HG03135 (cell line): ENCODE data around the gene PCYT1B.

Experiments used
- ATAC-seq: cut with Tn5 transposase; IDR thresholded peaks from one replicate; pipeline ENCODE4 v1.9.1; 2021; ENCODE audit warnings: mild to moderate bottlenecking, moderate library complexity; ENCODE audit not compliant: unreplicated experiment

Gene PCYT1B

GRCh38 chrX:24536551-24536950 lies 110.6 kb downstream of the PCYT1B start:
- no peak for ATAC-seq

GRCh38 chrX:24528605-24529004 lies 118.5 kb downstream of the PCYT1B start:
- ATAC-seq, result no peak

DNA sequence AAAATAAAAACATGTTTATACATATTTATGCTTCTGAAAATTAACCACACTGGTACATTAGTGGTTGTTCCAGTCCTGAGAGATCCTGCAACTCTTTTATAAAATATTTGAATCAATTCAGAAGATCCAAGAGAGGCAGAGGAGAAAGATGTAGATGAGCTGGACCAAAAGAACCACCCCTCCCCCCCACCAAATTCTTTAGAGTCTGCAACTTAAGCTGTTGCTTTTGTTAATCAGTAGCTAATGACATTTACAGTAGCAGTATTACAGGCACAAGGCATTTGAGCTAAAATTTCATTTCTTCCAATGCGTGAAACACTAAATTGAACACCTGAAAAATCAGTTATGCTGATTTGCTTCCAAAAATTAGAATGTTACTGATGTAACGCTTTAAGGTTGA lies 120.5 kb downstream of the PCYT1B start:
- no peak for ATAC-seq

- ATAC-seq, result no peak
Observed at GRCh38 chrX:24525455-24525854, 121.7 kb downstream of the PCYT1B start.

GRCh38 chrX:24520472-24520871 lies 126.7 kb downstream of the PCYT1B start:
- no peak for ATAC-seq

GRCh38 chrX:24515447-24515846 lies 131.7 kb downstream of the PCYT1B start:
- ATAC-seq, result no peak

DNA sequence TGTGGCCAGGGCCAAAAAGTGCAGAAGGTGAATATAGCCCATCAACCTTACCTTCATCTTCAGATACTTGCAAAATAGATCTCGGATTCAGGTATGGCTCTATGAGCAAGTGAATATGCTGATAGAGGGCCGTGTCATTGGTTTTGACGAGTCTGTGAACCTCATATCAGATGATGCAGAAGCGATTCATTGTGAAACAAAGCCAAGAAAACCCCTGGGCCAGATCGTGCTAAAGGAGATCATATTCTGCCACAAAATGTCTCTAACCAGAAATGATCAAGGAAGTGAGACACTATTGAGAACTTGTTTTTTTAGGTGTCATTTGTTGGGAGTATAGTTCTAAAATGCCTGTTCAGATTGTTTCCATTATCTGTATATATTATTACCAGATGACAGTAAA lies 133.7 kb downstream of the PCYT1B start:
- ATAC-seq, result peak; percentile 91

- ATAC-seq, result no peak
Observed at GRCh38 chrX:24508375-24508774, 138.8 kb downstream of the PCYT1B start.
